NOMO-1 treated with dmso at 0.1 percent for 144 hours (cell line): ENCODE results near the gene SART3.

Experiments used
- DNase-seq: peaks from one replicate; lab custom pipeline; 2025; ENCODE audit not compliant: unreplicated experiment; lab: John Stamatoyannopoulos, UW

SART3 gene

DNA sequence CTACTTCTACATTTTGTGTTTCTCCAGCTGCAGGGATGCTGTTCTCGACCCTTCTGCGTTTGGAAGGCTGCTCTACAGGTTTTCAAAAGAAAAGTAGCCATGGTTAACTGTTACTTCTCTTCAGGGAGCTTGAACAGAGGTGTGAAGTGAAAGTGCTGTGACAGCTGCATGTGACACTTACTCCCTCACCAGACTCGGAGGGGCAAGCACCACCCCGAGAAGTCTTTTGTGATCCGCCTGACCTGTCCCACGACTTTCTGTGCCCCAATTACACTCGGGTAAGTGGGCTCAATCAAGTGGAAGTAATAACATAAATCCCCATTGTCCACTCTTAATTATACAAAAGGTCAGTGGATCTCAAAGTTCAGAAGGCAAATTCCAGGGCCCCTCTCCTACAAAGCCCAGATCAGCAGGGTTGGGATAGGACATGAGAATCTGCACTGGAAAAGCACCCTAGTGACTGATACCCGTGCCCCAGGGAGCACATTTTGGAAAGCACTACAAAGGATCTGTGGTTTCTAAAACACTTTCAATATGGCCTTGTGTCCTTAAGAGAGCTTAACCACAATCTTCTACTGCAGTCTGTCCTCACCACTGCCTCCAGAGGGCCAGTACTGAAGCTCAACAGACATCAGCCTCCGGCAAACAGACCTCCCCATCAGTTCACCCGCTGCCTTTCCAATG lies 34.3 kb downstream of the SART3 start:
- no peak for DNase-seq

DNA sequence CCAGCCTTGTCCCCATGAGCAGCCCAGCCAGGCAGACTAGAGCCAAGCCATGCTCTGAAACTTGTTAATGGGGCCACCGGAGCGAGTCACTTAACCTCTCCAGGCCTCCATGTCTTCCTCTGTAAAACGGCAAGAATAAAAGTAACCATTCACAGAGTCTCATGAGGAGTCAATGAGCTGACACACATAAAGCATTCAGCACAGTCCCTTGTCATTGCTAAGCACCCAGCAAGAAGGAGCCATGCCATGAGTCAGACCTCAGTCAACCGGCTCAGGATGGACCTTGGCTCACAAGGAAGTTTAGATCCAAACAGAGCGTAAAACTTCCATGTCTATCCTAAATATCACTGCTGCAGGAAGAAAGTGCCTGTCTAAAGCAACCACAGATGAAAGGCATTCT lies 35.3 kb downstream of the SART3 start:
- DNase-seq, result no peak

DNA sequence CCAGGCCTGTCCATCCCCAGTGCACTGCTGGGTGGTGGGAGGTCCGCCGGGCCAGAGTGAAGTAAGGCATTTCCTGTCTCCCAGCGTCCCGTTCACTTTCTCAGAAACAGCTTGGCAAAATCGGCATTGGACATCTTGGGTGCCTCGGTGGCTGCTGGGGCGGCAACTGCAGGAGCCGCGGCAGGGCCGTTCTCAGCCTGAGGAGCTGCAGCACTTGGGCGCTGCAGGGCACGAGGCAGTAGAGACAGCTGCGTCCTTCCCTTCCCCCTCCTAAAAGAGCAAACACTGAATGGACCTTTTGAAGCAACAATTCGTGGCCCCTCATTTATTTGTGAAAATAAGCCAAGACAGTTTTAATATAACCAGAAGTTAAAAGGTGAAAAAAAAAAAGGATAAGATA lies 37.6 kb downstream of the SART3 start:
- no peak for DNase-seq

GRCh38 chr12:108519558-108519957 lies 41.4 kb downstream of the SART3 start:
- no peak for DNase-seq

DNA sequence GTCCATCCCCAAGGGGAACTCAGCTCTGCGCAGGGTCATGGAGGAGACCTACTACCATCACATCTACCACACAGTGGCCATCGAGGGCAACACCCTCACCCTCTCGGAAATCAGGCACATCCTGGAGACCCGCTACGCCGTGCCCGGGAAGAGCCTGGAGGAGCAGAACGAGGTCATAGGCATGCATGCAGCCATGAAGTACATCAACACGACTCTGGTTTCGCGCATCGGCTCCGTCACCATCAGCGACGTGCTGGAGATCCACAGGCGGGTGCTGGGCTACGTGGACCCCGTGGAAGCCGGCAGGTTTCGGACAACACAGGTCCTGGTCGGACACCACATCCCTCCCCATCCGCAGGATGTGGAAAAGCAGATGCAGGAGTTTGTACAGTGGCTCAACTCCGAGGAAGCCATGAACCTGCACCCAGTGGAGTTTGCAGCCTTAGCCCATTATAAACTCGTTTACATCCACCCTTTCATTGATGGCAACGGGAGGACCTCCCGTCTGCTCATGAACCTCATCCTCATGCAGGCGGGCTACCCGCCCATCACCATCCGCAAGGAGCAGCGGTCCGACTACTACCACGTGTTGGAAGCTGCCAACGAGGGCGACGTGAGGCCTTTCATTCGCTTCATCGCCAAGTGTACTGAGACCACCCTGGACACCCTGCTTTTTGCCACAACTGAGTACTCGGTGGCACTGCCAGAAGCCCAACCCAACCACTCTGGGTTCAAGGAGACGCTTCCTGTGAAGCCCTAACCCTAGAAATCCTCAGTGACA lies 42.1 kb downstream of the SART3 start:
- no peak for DNase-seq

GRCh38 chr12:108518101-108518715 lies 42.8 kb downstream of the SART3 start:
- no peak for DNase-seq

GRCh38 chr12:108517288-108518100 lies 43.5 kb downstream of the SART3 start:
- DNase-seq, result no peak

DNA sequence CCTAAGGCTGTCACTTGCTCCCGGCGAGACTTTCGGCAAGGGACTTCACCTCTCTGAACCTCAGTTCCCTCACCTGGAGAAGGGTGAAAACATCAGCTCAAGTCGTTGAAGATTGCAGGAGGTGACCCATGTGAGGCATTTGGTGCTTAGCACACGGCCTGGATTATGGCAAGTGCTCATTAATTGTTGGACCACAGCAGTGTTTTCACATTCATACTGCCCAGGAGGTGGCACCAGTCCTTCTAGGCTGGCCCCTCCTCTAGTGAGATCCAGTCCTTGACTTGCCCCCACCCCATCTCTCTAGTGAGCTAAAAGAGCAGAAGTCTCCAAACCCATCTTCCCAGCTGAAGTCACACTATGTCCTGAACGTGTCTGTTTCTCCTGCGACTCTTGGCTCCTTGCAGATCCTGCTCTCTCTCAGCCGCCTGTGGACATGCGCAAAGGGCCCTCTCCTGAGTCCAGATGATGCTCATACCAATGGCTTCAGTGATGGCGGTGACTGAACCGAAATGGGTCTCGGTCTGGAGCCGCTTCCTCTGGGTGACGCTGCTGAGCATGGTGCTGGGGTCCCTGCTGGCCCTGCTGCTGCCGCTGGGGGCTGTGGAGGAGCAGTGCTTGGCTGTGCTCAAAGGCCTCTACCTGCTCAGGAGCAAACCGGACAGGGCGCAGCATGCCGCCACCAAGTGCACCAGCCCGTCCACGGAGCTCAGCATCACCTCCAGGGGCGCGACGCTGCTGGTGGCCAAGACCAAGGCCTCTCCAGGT lies 44.3 kb downstream of the SART3 start:
- no peak for DNase-seq

DNA sequence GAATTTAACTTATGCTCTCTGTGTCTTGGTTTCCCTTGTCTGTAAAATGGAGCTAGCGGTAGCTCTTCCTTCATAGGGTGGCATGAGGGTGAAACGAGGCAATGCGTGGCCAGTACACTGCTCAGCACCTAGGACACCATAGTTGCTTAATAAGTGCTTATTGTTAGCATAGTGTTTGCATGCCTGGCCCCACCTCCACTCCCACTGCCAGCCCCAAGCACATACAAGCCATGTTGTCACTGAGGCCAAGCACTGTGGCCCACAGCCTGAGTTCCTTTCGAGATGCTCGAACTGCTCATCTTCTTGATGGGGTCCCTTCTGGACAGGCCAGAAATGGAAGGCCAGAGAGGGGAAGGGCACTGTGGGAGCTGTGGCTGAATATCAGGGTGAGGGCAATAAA lies 45.1 kb downstream of the SART3 start:
- DNase-seq, result no peak

- peak; percentile 96 for DNase-seq
These were observed 45.8 kb downstream of the SART3 start, which contains the start of gene FICD for GRCh38 chr12:108514973-108515814. Gene FICD (plus strand): TSS chr12:108515277. CDS start chr12:108516973, 1,696 bp downstream.

DNA sequence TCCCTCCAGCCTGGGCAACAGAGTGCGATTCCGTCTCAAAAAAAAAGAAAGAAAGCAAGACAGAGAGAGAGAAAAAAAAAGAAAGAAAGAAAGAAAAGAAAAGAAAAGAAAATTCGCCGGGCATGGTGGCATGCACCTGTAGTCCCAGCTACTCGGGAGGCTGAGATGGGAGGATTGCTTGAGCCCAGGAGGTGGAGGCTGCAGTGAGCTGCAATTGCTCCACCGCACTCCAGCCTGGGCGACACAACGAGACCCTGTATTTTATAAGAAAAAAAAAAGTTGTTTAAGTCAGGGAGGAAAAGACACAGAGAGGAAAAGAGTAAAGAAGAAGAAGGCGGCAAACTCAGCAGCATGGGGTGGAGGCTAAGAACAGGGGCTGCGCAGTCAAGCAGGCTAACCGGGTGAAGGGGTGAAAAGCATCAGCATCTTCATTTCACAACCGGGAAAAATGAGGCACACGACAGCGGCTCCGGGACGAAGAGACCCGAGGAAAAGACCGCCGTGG lies 46.5 kb downstream of the SART3 start:
- DNase-seq, result no peak

GRCh38 chr12:108511633-108512540 lies 49.1 kb downstream of the SART3 start:
- DNase-seq, result peak; percentile 49

GRCh38 chr12:108510836-108511235 lies 50.1 kb downstream of the SART3 start:
- DNase-seq, result no peak

DNA sequence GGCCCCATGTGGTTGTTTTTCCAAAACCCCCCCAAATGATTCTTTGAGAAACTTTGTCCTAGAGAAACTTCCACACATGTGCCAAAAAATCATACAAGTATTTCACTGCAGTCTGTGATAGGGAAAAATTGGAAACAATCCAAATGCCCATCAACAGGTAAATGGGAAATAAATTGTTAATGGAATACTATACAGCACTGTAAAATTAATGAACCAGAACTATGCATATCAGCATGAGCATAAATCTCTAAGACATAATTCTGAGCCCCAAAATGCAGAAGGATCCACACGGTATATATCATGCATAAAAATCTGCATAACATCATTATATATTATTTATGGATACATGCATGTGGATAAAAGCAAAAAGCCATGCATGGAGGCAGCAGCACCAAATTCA lies 51.2 kb downstream of the SART3 start:
- no peak for DNase-seq

DNA sequence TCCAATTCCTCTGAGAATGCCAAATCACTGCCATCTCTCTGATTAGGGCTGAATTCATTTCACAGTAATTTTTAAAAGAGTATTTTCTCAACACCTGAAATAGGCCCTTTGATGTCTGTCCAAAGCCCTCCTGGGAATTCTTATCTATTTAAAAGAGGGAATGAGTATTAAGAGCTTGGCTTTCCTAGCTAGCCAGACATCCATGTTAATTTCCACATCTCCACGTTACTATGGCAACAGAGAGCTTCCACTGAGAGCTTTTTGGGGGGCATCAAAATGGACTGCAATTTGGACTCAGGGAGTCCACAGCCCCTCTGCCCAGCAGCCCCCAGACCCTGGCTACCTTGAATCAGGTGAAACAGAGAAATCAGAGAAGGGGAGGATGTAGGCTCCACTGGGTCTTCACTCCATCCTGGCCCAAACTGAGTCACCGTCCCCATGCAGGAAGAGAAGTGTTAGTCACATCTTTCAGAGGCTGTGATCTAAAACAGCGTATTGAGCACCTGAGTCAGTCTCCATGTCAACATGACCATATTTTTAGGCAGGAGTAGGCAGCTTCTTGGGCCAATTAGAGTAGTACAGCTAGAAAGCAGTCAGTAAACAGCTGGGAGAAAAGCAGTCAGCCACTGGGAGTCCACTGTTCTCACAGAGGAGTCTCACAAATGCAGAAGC lies 52.9 kb downstream of the SART3 start:
- DNase-seq, result no peak

DNA sequence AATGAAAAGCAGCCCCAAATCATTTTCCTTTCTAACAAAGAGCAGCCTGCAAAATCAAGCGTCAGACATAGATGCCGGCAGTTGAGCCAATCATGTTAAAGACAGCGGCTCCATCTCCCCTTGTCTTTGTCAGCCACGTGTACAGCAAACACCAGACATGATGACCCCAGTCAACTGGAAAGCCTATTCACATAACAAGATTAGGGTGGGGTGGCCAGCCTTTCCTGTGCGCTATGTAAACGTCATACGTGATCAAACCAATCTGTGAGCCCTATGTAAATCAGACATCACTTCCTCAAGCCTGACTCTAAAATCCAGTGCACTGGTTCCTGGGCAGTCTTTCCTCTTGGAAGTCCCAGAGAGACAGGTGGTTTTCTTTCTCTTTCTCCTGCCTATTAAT lies 55.8 kb downstream of the SART3 start:
- no peak for DNase-seq

- DNase-seq, result no peak
These were observed 58.1 kb downstream of the SART3 start for GRCh38 chr12:108502922-108503321.

- DNase-seq, result no peak
These were observed 62.8 kb downstream of the SART3 start for GRCh38 chr12:108498136-108498535.
